WTC11 (cell line): Measurements from ENCODE around the gene WDR3. TPM values are rescaled to one million over a fixed set of nuclear protein-coding genes. Genes with fewer than 3 reads are reported as not detected.

ENCODE experiments used
- ATAC-seq: fragments of 200-7000 bp; cut with Tn5 transposase; 2 replicates; pipeline ENCODE4 v1.10.0; 2021; ENCODE audit warnings: mild to moderate bottlenecking, moderate library complexity
- CTCF ChIA-PET: fragments of 300-600 bp; sonication (Branson Sonifier 250); formaldehyde crosslinking; loops from one replicate; lab custom pipeline; 2021; ENCODE audit warnings: antibody characterized with exemption; lab: Charles Lee
- POLR2A ChIA-PET: fragments of 350-600 bp; sonication (Branson Sonifier 250); formaldehyde crosslinking; loops from one replicate; lab custom pipeline; 2021; ENCODE audit warnings: antibody characterized with exemption; lab: Charles Lee
- DNase-seq: peaks from one replicate; pipeline ENCODE4 v3.0.0; 2021; ENCODE audit warnings: low spot score
- H3K27ac Mint-ChIP-seq: 2 replicates; pipeline ENCODE4 v1.8.0; 2021; ENCODE audit warnings: mixed read lengths
- H3K27me3 Mint-ChIP-seq: 2 replicates; pipeline ENCODE4 v1.8.0; 2021; ENCODE audit warnings: low read depth, mild to moderate bottlenecking, moderate library complexity, mixed read lengths
- H3K36me3 Mint-ChIP-seq: 2 replicates; pipeline ENCODE4 v1.8.0; 2021; ENCODE audit warnings: mixed read lengths
- H3K4me1 Mint-ChIP-seq: 2 replicates; pipeline ENCODE4 v1.8.0; 2022; ENCODE audit warnings: mixed read lengths
- H3K4me3 Mint-ChIP-seq: 2 replicates; pipeline ENCODE4 v1.8.0; 2021; ENCODE audit warnings: mild to moderate bottlenecking, moderate library complexity, mixed read lengths
- H3K9me3 Mint-ChIP-seq: 2 replicates; pipeline ENCODE4 v1.8.0; 2021; ENCODE audit warnings: mixed read lengths
- ARID4B ChIP-seq: sonication (generic); formaldehyde crosslinking; IDR thresholded peaks from 2 replicates; pipeline ENCODE4 v1.8.0; 2023; ENCODE audit warnings: missing genetic modification reagents, mild to moderate bottlenecking, borderline replicate concordance
- CDX4 ChIP-seq: fragments of 250-450 bp; sonication (Bioruptor Pico); IDR thresholded peaks from 2 replicates; pipeline ENCODE4 v1.9.0; 2021; ENCODE audit warnings: moderate library complexity, mild to moderate bottlenecking, inconsistent platforms, borderline replicate concordance
- GTF2I ChIP-seq: fragments of 250-450 bp; sonication (Bioruptor Pico); conservative IDR thresholded peaks from 2 replicates; pipeline ENCODE4 v1.4.0; 2021; ENCODE audit warnings: mild to moderate bottlenecking
- MAX ChIP-seq: sonication (generic); formaldehyde crosslinking; IDR thresholded peaks from 2 replicates; pipeline ENCODE4 v1.8.0; 2022; ENCODE audit warnings: mild to moderate bottlenecking, missing genetic modification reagents
- MXD4 ChIP-seq: fragments of 250-450 bp; sonication (Bioruptor Pico); IDR thresholded peaks from 2 replicates; pipeline ENCODE4 v1.8.0; 2021; ENCODE audit warnings: mild to moderate bottlenecking, moderate library complexity, borderline replicate concordance
- NFATC4 ChIP-seq: fragments of 250-450 bp; sonication (Bioruptor Pico); IDR thresholded peaks from 2 replicates; pipeline ENCODE4 v1.9.0; 2021; ENCODE audit warnings: mild to moderate bottlenecking
- NFYB ChIP-seq: sonication (generic); formaldehyde crosslinking; conservative IDR thresholded peaks from 2 replicates; pipeline ENCODE4 v1.8.0; 2022; ENCODE audit warnings: low read depth, missing genetic modification reagents
- PRDM15 ChIP-seq: sonication (generic); formaldehyde crosslinking; IDR thresholded peaks from 2 replicates; pipeline ENCODE4 v1.8.0; 2022; ENCODE audit warnings: missing genetic modification reagents
- SMAD4 ChIP-seq: sonication (generic); formaldehyde crosslinking; IDR thresholded peaks from 2 replicates; pipeline ENCODE4 v1.8.0; 2022; ENCODE audit warnings: mild to moderate bottlenecking, missing genetic modification reagents
- SP1 ChIP-seq: sonication (generic); formaldehyde crosslinking; conservative IDR thresholded peaks from 2 replicates; pipeline ENCODE4 v1.8.1; 2022; ENCODE audit warnings: missing genetic modification reagents
- ZNF121 ChIP-seq: sonication (generic); formaldehyde crosslinking; IDR thresholded peaks from 2 replicates; pipeline ENCODE4 v1.8.0; 2023; ENCODE audit warnings: missing genetic modification reagents
- ZNF317 ChIP-seq: sonication (generic); formaldehyde crosslinking; IDR thresholded peaks from 2 replicates; pipeline ENCODE4 v1.8.1; 2023; ENCODE audit warnings: low read depth, mild to moderate bottlenecking, moderate library complexity, missing genetic modification reagents, borderline replicate concordance
- total RNA-seq: library from RNA; stranded (reverse); gene quantifications from 3 replicates; pipeline ENCODE4 v1.2.3, GENCODE V29; 2021
- TF ChIP-seq, protein P1 (sequence below): sonication (generic); formaldehyde crosslinking; conservative IDR thresholded peaks from 2 replicates; pipeline ENCODE4 v1.8.1; 2022; ENCODE audit warnings: mild to moderate bottlenecking, missing genetic modification reagents
- TF ChIP-seq, protein P2 (sequence below): sonication (generic); formaldehyde crosslinking; IDR thresholded peaks from 2 replicates; pipeline ENCODE4 v1.8.1; 2022; ENCODE audit warnings: low read depth, mild to moderate bottlenecking, moderate library complexity, missing genetic modification reagents, borderline replicate concordance
- TF ChIP-seq, protein P3 (sequence below): fragments of 250-450 bp; sonication (Bioruptor Pico); IDR thresholded peaks from 2 replicates; pipeline ENCODE4 v1.8.0; 2021; ENCODE audit warnings: mild to moderate bottlenecking

Gene WDR3
- total RNA-seq, 1 experiment from 2014 or later = 50.0 TPM

DNA sequence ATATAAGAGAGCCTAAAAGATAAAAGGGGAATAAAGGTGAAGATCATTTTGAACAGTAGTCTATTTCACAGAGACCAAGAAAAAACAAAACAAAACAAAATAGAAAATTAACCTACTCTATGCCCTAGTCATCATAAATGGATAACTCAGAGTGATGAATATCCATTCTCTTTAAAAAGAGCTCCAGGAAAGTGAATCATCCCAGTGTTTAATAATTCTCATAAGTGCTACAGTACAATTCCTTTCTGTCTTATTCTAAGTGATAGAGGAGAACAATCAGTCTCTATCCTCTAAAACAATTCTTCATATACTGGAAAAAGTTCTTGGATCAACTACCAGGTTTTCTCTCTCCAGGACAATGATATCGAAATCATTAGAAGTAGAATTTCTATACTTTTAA is 45.9 kb upstream of the WDR3 start (continued):
- TF ChIP-seq MAX = no peak
- TF ChIP-seq, all 79 proteins: peak for 0

DNA sequence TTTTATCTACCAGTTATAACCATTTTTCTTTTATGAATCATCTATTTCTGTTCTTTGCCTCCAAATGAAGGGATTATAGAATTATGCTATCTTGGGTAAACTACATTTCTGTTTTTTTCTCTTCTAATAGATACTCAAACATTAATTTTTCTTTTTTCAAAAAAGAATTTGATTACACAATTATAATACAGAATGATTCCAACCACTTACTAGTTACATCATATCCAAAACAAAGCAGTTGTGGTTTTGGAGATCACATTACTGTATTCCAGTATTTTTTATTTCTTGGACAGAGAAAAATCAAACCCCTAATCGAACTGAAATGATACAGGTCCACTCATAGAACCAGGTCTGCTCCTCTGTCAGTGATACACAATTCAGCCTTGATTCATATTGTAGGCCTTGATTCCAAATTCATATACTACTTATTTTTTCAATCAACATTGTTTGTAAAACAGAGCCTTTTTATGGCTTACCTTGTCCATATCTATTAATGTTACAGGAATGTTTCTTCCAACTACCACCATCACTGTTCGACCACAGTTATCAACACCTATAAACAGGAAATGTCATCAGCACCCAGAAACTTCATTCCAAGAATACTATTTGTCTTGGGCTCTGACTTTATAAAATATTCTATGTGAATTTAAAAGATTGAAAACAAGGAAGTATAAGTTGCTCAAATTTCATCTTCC is 43.3 kb upstream of the WDR3 start:
- POLR2A ChIA-PET = no interaction called here
- H3K9me3 Mint-ChIP-seq = no peaks in the 10 kb centered on the region
- H3K4me3 Mint-ChIP-seq = no peak overlapping the region
- no peaks in the 10 kb centered on the region for H3K36me3 Mint-ChIP-seq
- ATAC-seq (no peak), DNase-seq (no peak)
- TF ChIP-seq ZNF121 (CRISPR knock-in tag) (no peak), GTF2I (CRISPR knock-in tag) (no peak), MAX (no peak), MXD4 (CRISPR knock-in tag) (no peak), NFATC4 (no peak), SP1 (no peak), CDX4 (CRISPR knock-in tag) (no peak), PRDM15 (CRISPR knock-in tag) (no peak), ARID4B (CRISPR knock-in tag) (no peak), NFYB (CRISPR knock-in tag) (no peak), ZNF317 (CRISPR knock-in tag) (no peak), SMAD4 (no peak)
- TF ChIP-seq, protein P1, sequence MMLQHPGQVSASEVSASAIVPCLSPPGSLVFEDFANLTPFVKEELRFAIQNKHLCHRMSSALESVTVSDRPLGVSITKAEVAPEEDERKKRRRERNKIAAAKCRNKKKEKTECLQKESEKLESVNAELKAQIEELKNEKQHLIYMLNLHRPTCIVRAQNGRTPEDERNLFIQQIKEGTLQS (CRISPR knock-in tag) = no peak
- TF ChIP-seq, protein P2, sequence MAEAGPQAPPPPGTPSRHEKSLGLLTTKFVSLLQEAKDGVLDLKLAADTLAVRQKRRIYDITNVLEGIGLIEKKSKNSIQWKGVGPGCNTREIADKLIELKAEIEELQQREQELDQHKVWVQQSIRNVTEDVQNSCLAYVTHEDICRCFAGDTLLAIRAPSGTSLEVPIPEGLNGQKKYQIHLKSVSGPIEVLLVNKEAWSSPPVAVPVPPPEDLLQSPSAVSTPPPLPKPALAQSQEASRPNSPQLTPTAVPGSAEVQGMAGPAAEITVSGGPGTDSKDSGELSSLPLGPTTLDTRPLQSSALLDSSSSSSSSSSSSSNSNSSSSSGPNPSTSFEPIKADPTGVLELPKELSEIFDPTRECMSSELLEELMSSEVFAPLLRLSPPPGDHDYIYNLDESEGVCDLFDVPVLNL (CRISPR knock-in tag) = no peak
- TF ChIP-seq, protein P3, sequence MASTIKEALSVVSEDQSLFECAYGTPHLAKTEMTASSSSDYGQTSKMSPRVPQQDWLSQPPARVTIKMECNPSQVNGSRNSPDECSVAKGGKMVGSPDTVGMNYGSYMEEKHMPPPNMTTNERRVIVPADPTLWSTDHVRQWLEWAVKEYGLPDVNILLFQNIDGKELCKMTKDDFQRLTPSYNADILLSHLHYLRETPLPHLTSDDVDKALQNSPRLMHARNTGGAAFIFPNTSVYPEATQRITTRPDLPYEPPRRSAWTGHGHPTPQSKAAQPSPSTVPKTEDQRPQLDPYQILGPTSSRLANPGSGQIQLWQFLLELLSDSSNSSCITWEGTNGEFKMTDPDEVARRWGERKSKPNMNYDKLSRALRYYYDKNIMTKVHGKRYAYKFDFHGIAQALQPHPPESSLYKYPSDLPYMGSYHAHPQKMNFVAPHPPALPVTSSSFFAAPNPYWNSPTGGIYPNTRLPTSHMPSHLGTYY = no peak
- H3K27ac Mint-ChIP-seq = no peak overlapping the region
- H3K27me3 Mint-ChIP-seq = no peaks in the 10 kb centered on the region
- CTCF ChIA-PET = no interaction called here
- H3K4me1 Mint-ChIP-seq = no peaks in the 10 kb centered on the region
